BLaER1 treated with 17β-estradiol and CSF1 and Interleukin-3, amounts not matched to agents 10 nM and 100 nM (cell line): ENCODE measurements around the gene RPS28.
"Not testable (repeated sequence)": the region's sequence is repeated elsewhere in the genome, so short reads cannot be mapped to it uniquely, and the experiment has no call there.

Experiments
- H3K27ac ChIP-seq, 11 experiments: shearing (Covaris generic); formaldehyde crosslinking; 2 replicates each; pipeline ENCODE4 v1.8.1; 2022
- H3K27me3 ChIP-seq, 11 experiments: shearing (Covaris generic); formaldehyde crosslinking; 2 replicates each; pipeline ENCODE4 v1.8.1; 2022
- H3K36me3 ChIP-seq, 11 experiments: shearing (Covaris generic); formaldehyde crosslinking; 2 replicates each; pipeline ENCODE4 v1.8.1; 2022
- H3K4me1 ChIP-seq, 10 experiments: shearing (Covaris generic); formaldehyde crosslinking; 2 replicates each; pipeline ENCODE4 v1.8.1; 2022
- H3K4me2 ChIP-seq, 11 experiments: shearing (Covaris generic); formaldehyde crosslinking; 2 replicates each; pipeline ENCODE4 v1.8.1; 2022
- H3K4me3 ChIP-seq, 10 experiments: shearing (Covaris generic); formaldehyde crosslinking; 2 replicates each; pipeline ENCODE4 v1.8.1; 2022
- H3K9ac ChIP-seq, 11 experiments: shearing (Covaris generic); formaldehyde crosslinking; 2 replicates each; pipeline ENCODE4 v1.8.1; 2022
- H3K9me3 ChIP-seq, 11 experiments: shearing (Covaris generic); formaldehyde crosslinking; replicated peaks in 1 of 11; 2 replicates each; pipeline ENCODE4 v1.8.1; 2022
- H4K20me1 ChIP-seq, 11 experiments: shearing (Covaris generic); formaldehyde crosslinking; 2 replicates each; pipeline ENCODE4 v1.8.1; 2022
- Cebpa-rat ChIP-seq, 11 experiments: shearing (Covaris generic); IDR thresholded peaks; 2 replicates each; pipeline ENCODE4 v1.8.1; 2022

Gene RPS28

GRCh38 chr19:8306235-8307054, 14.9 kb upstream of the RPS28 start:
- H3K4me1 ChIP-seq = peaks cover 19 to 68% (median 53%) of the 10 kb centered on the region in 10 experiments
- H3K27ac ChIP-seq = peak overlapping the region in 4 of 11 experiments; percentile 87 to 96 (median 92); a peak in 6 of 22 replicates
- peak overlapping the region in 8 of 11 experiments; percentile 26 to 96 (median 90); a peak in 15 of 22 replicates for H3K9ac ChIP-seq
- peaks cover 0 to 84% (median 57%) of the 10 kb centered on the region in 11 experiments; a peak in 20 of 22 replicates for H4K20me1 ChIP-seq
- peaks cover 21 to 75% (median 64%) of the 10 kb centered on the region in 11 experiments for H3K36me3 ChIP-seq
- peak overlapping the region; percentile 5 to 100 (median 98); a peak in 20 of 22 replicates for H3K4me2 ChIP-seq
- H3K27me3 ChIP-seq = peaks cover 0 to 64% (median 0%) of the 10 kb centered on the region in 11 experiments; a peak in 5 of 22 replicates
- H3K9me3 ChIP-seq = no peaks in the 10 kb centered on the region
- no peak for TF ChIP-seq Cebpa-rat (IDR thresholded peaks at IDR 0.05)
- H3K4me3 ChIP-seq = peak overlapping the region in 6 of 10 experiments; percentile 66 to 85 (median 73); a peak in 10 of 20 replicates

GRCh38 chr19:8307400-8307964, 13.8 kb upstream of the RPS28 start:
- Histone ChIP-seq H3K4me1 (peaks cover 19 to 71% (median 54%) of the 10 kb centered on the region in 10 experiments), H3K9ac (peak overlapping the region; percentile 63 to 96 (median 84); a peak in 21 of 22 replicates), H3K4me2 (peak overlapping the region; percentile 91 to 100 (median 98)), H3K36me3 (peaks cover 30 to 76% (median 65%) of the 10 kb centered on the region in 11 experiments), H3K4me3 (peak overlapping the region; percentile 53 to 85 (median 68)), H3K27me3 (peaks cover 0 to 55% (median 0%) of the 10 kb centered on the region in 11 experiments; a peak in 4 of 22 replicates), H3K27ac (peak overlapping the region in 10 of 11 experiments; percentile 53 to 96 (median 86); a peak in 18 of 22 replicates), H4K20me1 (peaks cover 0 to 84% (median 49%) of the 10 kb centered on the region in 11 experiments; a peak in 20 of 22 replicates), H3K9me3 (no peaks in the 10 kb centered on the region)
- TF ChIP-seq Cebpa-rat (IDR thresholded peaks at IDR 0.05) = no peak

GRCh38 chr19:8307965-8308866, 13.1 kb upstream of the RPS28 start, which contains the start of gene CD320:
CD320 (minus strand) TSS chr19:8308358; CDS start chr19:8308290, 68 bp downstream.
- Histone ChIP-seq H3K4me2 (peak within 1 kb of the TSS; percentile 91 to 100 (median 98)), H3K27ac (peak within 1 kb of the TSS in 10 of 11 experiments; percentile 53 to 96 (median 86); a peak in 19 of 22 replicates), H3K4me1 (peaks cover 19 to 65% (median 53%) of the 10 kb centered on the region in 10 experiments), H3K9ac (peak within 1 kb of the TSS; percentile 63 to 96 (median 84)), H3K27me3 (peaks cover 0 to 47% (median 0%) of the 10 kb centered on the region in 11 experiments; a peak in 4 of 22 replicates), H4K20me1 (peaks cover 0 to 78% (median 41%) of the 10 kb centered on the region in 11 experiments; a peak in 20 of 22 replicates), H3K9me3 (no peaks in the 10 kb centered on the region), H3K4me3 (peak within 1 kb of the TSS; percentile 53 to 85 (median 68)), H3K36me3 (peaks cover 31 to 76% (median 67%) of the 10 kb centered on the region in 11 experiments)
- TF ChIP-seq Cebpa-rat (IDR thresholded peaks at IDR 0.05) = no peak

- TF ChIP-seq Cebpa-rat (IDR thresholded peaks at IDR 0.05) = no peak
- Histone ChIP-seq H3K27ac (peak overlapping the region in 2 of 11 experiments; percentile 89 to 96; a peak in 2 of 22 replicates), H3K4me1 (peaks cover 19 to 65% (median 49%) of the 10 kb centered on the region in 10 experiments), H3K9ac (peak overlapping the region in 7 of 11 experiments; percentile 63 to 96 (median 91); a peak in 12 of 22 replicates), H3K27me3 (peaks cover 0 to 41% (median 0%) of the 10 kb centered on the region in 11 experiments; a peak in 4 of 22 replicates), H3K9me3 (no peaks in the 10 kb centered on the region), H3K4me2 (peak overlapping the region; percentile 91 to 100 (median 98)), H3K36me3 (peaks cover 36 to 76% (median 67%) of the 10 kb centered on the region in 11 experiments), H4K20me1 (peaks cover 0 to 75% (median 35%) of the 10 kb centered on the region in 11 experiments; a peak in 20 of 22 replicates), H3K4me3 (peak overlapping the region; percentile 53 to 85 (median 68))
These were observed 12.4 kb upstream of the RPS28 start for GRCh38 chr19:8308891-8309291.

- Histone ChIP-seq H3K4me1 (peaks cover 19 to 50% (median 37%) of the 10 kb centered on the region in 10 experiments), H3K9ac (no peak overlapping the region), H3K4me3 (no peak overlapping the region), H3K27me3 (peaks cover 0 to 25% (median 0%) of the 10 kb centered on the region in 11 experiments; a peak in 4 of 22 replicates), H3K27ac (no peak overlapping the region), H4K20me1 (peaks cover 0 to 61% (median 21%) of the 10 kb centered on the region in 11 experiments; a peak in 17 of 22 replicates), H3K36me3 (peaks cover 53 to 78% (median 67%) of the 10 kb centered on the region in 11 experiments), H3K4me2 (no peak overlapping the region), H3K9me3 (no peaks in the 10 kb centered on the region)
- TF ChIP-seq Cebpa-rat (IDR thresholded peaks at IDR 0.05) = no peak
These were observed 10.8 kb upstream of the RPS28 start for GRCh38 chr19:8310342-8311055.

GRCh38 chr19:8311461-8312260, 9.6 kb upstream of the RPS28 start:
- peaks cover 1 to 55% (median 11%) of the 10 kb centered on the region in 11 experiments; a peak in 16 of 22 replicates for H4K20me1 ChIP-seq
- peaks cover 19 to 46% (median 31%) of the 10 kb centered on the region in 10 experiments for H3K4me1 ChIP-seq
- H3K4me2 ChIP-seq = peak overlapping the region in 3 of 11 experiments; percentile 23 to 46 (median 34); a peak in 4 of 22 replicates
- H3K27me3 ChIP-seq = peaks cover 0 to 14% (median 0%) of the 10 kb centered on the region in 11 experiments; a peak in 4 of 22 replicates
- peaks cover 64 to 80% (median 74%) of the 10 kb centered on the region in 11 experiments for H3K36me3 ChIP-seq
- peak overlapping the region in 1 of 11 experiments; percentile 37; a peak in 3 of 22 replicates for H3K9ac ChIP-seq
- H3K9me3 ChIP-seq = no peaks in the 10 kb centered on the region
- H3K27ac ChIP-seq = no peak overlapping the region
- H3K4me3 ChIP-seq = no peak overlapping the region
- TF ChIP-seq Cebpa-rat (IDR thresholded peaks at IDR 0.05) = no peak

DNA sequence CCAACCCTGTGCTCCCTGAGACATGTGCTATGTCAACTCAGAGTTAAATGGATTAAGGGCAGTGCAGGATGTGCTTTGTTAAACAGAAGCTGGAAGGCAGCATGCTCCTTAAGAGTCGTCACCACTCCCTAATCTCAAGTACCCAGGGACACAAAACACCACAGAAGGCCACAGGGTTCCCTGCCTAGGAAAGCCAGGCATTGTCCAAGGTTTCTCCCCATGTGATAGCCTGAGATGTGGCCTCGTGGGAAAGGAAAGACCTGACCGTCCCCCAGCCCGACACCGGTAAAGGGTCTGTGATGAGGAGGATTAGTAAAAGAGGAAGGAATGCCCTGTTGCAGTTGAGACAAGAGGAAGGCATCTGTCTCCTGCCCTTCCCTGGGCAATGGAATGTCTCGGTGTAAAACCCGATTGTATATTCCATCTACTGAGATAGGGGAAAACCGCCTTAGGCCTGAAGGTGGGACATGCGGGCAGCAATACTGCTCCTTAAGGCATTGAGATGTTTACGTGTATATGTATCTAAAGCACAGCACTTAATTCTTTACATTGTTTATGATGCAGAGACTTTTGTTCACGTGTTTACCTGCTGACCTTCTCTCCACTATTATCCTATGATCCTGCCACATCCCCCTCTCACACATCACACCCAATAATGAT, 6.2 kb upstream of the RPS28 start:
- H4K20me1 ChIP-seq = peaks cover 0 to 39% (median 6%) of the 10 kb centered on the region in 11 experiments; a peak in 9 of 22 replicates
- H3K9me3 ChIP-seq, H3K4me3 ChIP-seq, H3K27me3 ChIP-seq, H3K27ac ChIP-seq, H3K4me2 ChIP-seq, H3K9ac ChIP-seq: not testable (repeated sequence)
- peaks cover 59 to 77% (median 67%) of the 10 kb centered on the region in 11 experiments for H3K36me3 ChIP-seq
- H3K4me1 ChIP-seq = peaks cover 25 to 49% (median 41%) of the 10 kb centered on the region in 10 experiments
